ENCODE results near the gene CD52. TPM values are rescaled to one million over a fixed set of nuclear protein-coding genes. Genes with fewer than 3 reads are reported as not detected.

Gene CD52
- total and polyA plus RNA-seq, 11 donors: 1.6 to 89.9 (median 6.5) TPM; not detected in 1

DNA sequence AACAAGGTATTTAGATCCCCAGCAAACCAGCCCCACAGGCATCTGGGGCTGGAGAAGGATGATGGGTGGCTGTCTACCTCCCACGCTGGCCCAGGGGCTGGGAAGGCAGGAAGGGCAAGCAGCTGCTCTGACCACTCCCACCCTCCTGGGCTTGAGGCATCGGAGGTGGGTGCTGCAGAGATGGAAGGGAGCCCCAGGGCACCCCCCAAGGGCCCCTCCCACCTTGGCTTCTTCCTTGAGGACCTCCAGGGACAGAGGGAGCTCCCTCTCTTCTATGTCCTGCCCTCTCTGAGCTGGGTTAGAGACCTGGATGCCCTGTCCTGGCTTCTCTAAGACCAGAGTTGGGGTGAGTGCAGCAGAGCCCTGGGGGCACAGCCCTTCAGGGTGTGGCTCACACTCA lies 3.1 kb downstream of the CD52 start:
- intact Hi-C loops (cut with DNase I): loop anchor here (1.0 to 10.0 kb wide), 17 partner anchors 34 to 219 kb away; partner anchors contain the start of genes C1orf232 (in 3 of the 10), ZNF593 (in 3 of the 10), CNKSR1 (in 1 of the 10) and ZNF593OS (in 1 of the 10)
- WGBS, 4 donors: 58 to 71% (median 67%) methylated on average over 2 of the region's 2 CpGs; no CpG with 5 or more reads in 1 of the 4 donors
- Histone ChIP-seq H3K27ac (peak overlapping the region in 1 of 12 donors; percentile 60), H3K36me3 (no peaks in the 10 kb centered on the region), H3K9me3 (no peaks in the 10 kb centered on the region), H3K4me1 (peaks cover 0 to 52% (median 7%) of the 10 kb centered on the region in 12 donors), H3K27me3 (no peaks in the 10 kb centered on the region), H3K4me3 (peak overlapping the region in 1 of 12 donors; percentile 34)
- ATAC-seq (peak in 1 of 4 donors; percentile 15), DNase-seq (no peak)
- TF ChIP-seq, protein P1, sequence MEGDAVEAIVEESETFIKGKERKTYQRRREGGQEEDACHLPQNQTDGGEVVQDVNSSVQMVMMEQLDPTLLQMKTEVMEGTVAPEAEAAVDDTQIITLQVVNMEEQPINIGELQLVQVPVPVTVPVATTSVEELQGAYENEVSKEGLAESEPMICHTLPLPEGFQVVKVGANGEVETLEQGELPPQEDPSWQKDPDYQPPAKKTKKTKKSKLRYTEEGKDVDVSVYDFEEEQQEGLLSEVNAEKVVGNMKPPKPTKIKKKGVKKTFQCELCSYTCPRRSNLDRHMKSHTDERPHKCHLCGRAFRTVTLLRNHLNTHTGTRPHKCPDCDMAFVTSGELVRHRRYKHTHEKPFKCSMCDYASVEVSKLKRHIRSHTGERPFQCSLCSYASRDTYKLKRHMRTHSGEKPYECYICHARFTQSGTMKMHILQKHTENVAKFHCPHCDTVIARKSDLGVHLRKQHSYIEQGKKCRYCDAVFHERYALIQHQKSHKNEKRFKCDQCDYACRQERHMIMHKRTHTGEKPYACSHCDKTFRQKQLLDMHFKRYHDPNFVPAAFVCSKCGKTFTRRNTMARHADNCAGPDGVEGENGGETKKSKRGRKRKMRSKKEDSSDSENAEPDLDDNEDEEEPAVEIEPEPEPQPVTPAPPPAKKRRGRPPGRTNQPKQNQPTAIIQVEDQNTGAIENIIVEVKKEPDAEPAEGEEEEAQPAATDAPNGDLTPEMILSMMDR (IDR thresholded peaks at IDR 0.05): no peak
- TF ChIP-seq POLR2A (IDR thresholded peaks at IDR 0.05): no peak

GRCh38 chr1:26321315-26322041 lies 3.7 kb downstream of the CD52 start:
- Histone ChIP-seq H3K4me3 (peak overlapping the region in 2 of 12 donors; percentile 30 to 34), H3K27ac (peak overlapping the region in 1 of 12 donors; percentile 60), H3K9me3 (no peaks in the 10 kb centered on the region), H3K4me1 (peaks cover 0 to 47% (median 7%) of the 10 kb centered on the region in 12 donors), H3K27me3 (no peaks in the 10 kb centered on the region), H3K36me3 (no peaks in the 10 kb centered on the region)
- 12 to 15% (median 14%) methylated on average over 16 of the region's 16 CpGs for WGBS, 4 donors
- TF ChIP-seq, protein P1 (IDR thresholded peaks at IDR 0.05): peak; percentile 81 to 92 (median 90)
- no peak for TF ChIP-seq POLR2A (IDR thresholded peaks at IDR 0.05)
- peak; percentile 89 to 95 (median 92) for DNase-seq
- intact Hi-C loops (cut with DNase I): loop anchor here (1.0 to 10.0 kb wide), 18 partner anchors 34 to 219 kb away; partner anchors contain the start of genes C1orf232 (in 3 of the 10), ZNF593 (in 3 of the 10), CNKSR1 (in 1 of the 10) and ZNF593OS (in 1 of the 10)
- ATAC-seq: peak; percentile 82 to 94 (median 92)

DNA sequence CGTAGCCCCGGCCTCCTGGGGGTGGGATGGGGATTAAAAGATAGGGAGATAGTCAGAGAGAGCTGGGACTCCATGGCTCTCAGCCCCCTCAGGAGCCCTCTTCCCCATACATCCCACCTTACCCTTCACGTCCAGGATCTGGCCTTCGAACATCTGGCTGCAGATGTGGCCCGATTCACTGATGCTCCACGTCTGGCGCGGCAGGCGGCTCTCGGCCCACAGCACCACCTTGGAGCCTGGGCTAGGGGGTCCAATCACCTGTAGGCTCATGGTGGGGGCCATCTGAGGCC lies 4.2 kb downstream of the CD52 start:
- Histone ChIP-seq H3K9me3 (no peaks in the 10 kb centered on the region), H3K36me3 (no peaks in the 10 kb centered on the region), H3K4me1 (peaks cover 0 to 42% (median 7%) of the 10 kb centered on the region in 12 donors), H3K27ac (no peak overlapping the region), H3K27me3 (no peaks in the 10 kb centered on the region), H3K4me3 (no peak overlapping the region)
- ATAC-seq: no peak
- WGBS, 4 donors: 62 to 71% (median 64%) methylated on average over 10 of the region's 10 CpGs
- no peak for DNase-seq
- TF ChIP-seq, protein P1 (IDR thresholded peaks at IDR 0.05): no peak
- no peak for TF ChIP-seq POLR2A (IDR thresholded peaks at IDR 0.05)
- intact Hi-C loops (cut with DNase I): loop anchor here (1.0 to 10.0 kb wide), 10 partner anchors 35 to 220 kb away; partner anchors contain the start of genes C1orf232 (in 2 of the 10), ZNF593 (in 2 of the 10), CNKSR1 (in 1 of the 10) and ZNF593OS (in 1 of the 10)

DNA sequence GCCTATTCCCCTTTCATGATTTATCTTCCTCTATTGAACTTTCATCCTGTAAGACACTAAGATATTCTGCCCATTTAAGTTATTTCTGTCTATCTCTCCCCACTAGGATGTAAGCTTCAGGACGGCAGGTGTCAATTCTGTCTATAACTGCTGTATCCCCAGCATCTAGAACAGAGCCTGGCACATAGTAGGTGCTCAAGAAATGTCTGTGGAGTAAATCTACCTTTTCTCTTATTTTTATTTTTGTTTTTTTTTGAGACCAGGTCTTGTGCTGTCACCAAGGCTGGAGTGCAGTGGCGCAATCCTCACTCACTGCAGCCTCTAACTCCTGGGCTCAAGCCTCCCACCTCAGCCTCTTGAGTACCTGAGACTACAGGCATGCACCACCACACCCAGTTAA lies 5.6 kb downstream of the CD52 start:
- no peak overlapping the region for H3K27ac ChIP-seq
- no peaks in the 10 kb centered on the region for H3K27me3 ChIP-seq
- H3K4me3 ChIP-seq: no peak overlapping the region
- WGBS, 4 donors: 95 to 97% (median 97%) methylated on average over 2 of the region's 2 CpGs
- intact Hi-C loops (cut with DNase I): loop anchor here (2.0 to 10.0 kb wide), 9 partner anchors 36 to 221 kb away; partner anchors contain the start of genes C1orf232 (in 2 of the 10), ZNF593 (in 2 of the 10), CNKSR1 (in 1 of the 10) and ZNF593OS (in 1 of the 10)
- H3K9me3 ChIP-seq: no peaks in the 10 kb centered on the region
- DNase-seq (no peak), ATAC-seq (no peak)
- H3K4me1 ChIP-seq: peaks cover 0 to 28% (median 6%) of the 10 kb centered on the region in 12 donors
- TF ChIP-seq, protein P1 (IDR thresholded peaks at IDR 0.05): no peak
- TF ChIP-seq POLR2A (IDR thresholded peaks at IDR 0.05): no peak
- no peaks in the 10 kb centered on the region for H3K36me3 ChIP-seq
